Right renal cortex interstitium (tissue), 3 donors: ENCODE data around the gene TMEM18. TPM values are rescaled to one million over a fixed set of nuclear protein-coding genes. Genes with fewer than 3 reads are reported as not detected.
"Not testable (repeated sequence)": the region's sequence is repeated elsewhere in the genome, so short reads cannot be mapped to it uniquely, and the experiment has no call there.

Experiments
- DNase-seq, 3 donors: peaks; one replicate each; pipeline ENCODE4 v3.0.0-alpha.2; 2013; ENCODE audit warnings: low read depth in 3 of 3, low spot score in 2 of 3
- polyA plus RNA-seq, 3 donors: library from polyadenylated mRNA; unstranded; fragments of 120-200 nt; gene quantifications; one replicate each; pipeline ENCODE4 v1.2.1, GENCODE V29; 2013; ENCODE audit not compliant: insufficient read length in 3 of 3

TMEM18 gene
- polyA plus RNA-seq, 3 donors = 59.7 to 60.9 (median 60.7) TPM

DNA sequence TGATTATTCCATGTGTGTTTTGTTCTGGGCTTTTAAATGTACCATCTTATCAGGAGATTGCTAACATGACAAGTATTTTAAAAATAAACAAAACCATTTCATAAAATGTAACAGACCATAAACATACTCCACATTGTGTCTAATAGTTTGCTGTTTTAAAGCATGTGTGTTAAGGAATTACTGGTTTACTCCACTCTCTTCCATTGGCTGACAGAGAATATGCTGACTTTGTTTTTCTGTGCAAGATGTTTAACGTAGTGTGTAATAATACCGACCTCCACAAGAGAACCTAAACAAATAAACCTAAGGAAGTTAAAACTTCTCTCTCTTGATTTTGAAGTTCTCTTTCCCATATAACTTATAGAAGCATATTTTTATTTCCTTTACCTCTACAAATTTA lies 17.0 kb upstream of the TMEM18 start:
- no peak for DNase-seq

GRCh38 chr2:693606-694005 lies 16.4 kb upstream of the TMEM18 start:
- DNase-seq = no peak

DNA sequence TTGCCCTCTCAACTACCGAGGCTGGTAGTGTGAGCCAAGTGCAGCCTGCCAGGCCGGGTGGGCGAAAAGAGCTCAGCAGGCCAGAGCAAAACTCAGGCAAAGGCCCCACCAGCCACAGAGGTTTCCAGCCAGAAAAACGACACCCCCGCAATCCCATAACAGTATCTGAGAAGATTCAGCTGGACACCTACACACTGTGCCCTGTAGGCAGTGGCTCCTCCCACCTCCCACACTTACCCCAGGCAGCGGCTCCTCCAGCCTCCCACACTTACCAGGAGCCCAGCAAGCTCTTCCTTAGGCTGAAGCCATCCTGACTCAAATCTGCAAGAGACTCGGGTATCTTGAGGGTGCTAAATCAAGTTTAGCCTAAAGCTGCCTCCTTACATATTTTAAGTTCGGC lies 15.6 kb upstream of the TMEM18 start:
- no peak for DNase-seq

DNA sequence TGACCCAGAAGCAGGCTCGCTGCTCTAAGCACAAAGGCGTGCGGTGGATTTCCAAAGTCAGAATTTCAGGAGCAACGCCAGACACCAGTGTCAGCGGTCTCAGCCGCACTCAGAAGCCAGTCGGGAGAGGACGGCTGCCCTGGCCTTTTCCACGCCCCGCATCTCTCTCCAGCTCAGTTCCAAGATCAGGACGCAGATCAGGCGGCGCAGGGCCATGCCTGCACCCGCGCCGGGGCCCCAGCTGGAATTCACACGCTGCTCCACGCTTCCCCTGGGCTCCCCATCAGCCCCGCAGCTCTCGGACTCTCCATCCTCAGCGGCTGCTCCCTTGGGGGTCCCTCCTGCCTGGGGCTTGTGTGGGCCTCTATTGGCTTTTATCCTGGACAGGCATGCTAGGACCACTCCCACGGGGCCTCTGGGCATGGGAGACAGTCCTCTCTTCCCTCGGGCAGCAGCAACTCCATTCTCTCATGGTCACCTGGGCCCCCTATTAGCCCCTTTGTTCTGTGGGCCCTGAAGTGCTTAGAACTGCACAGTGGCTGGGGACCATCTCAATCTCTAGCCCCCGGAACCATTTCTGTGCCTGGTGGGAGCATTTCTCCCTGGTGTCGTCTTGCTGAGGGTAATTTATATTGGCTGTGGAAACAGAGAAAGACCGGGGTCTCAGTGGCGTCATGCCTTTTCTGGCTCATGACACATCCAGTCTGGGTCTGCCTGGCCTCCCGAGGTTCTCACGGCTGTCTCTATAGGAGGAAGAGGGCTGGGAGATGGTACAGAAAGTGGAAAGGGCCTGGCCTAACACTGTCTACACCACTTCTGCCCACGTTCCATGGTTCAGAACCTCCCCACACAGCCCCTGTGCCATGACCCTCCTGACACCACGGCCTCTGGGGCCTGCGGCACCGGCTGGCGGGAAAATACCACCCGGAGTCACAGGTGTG lies 14.9 kb upstream of the TMEM18 start:
- no peak for DNase-seq

GRCh38 chr2:690799-691198 lies 13.6 kb upstream of the TMEM18 start:
- DNase-seq = no peak

DNA sequence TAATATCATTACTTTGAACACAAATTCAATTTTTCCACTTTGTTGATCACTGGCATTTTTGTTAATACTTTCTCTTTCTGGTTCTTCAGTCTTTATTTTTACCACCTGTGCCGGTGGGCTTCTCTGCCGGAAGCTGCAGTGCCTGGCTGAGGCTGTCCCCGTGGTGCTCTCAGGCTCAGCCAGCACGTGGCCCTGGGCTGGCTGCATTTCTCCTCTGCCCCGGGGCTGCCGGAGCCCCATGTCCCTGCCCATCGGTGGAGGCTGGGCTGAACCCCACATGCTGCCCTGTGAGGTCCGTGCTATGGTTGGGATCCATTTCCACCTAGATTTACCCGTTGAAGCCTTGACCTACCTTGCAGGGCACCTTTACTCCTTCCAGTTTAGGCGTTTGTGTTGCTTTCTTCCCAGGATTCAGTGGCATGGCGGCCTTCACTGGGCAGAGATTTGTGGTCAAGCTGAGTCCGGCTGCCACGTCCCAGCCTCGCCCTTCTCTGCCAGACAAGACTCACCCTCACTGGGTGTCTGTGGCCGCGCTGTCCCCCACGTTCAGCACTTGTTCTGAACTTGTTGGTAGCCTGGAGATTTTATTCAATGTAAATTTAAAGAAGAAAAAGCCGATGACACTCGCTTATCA lies 12.8 kb upstream of the TMEM18 start:
- no peak for DNase-seq

DNA sequence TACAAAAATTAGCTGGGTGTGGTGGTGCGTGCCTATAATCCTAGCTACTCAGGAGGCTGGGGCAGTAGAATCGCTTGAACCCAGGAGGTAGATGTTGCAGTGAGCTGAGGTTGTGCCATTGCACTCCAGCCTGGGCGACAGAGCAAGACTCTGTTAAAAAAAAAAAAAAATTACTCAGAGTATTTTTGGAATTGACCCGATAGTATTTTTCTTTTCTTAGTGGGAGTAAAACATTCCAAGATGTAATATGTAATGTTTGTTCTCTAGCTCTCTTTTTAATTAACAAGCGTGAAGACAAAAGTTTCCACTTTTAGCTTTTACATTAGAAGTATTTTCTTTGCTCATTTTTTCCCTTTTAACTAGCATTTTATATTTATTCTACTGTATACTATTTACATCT lies 12.0 kb upstream of the TMEM18 start:
- no peak for DNase-seq

GRCh38 chr2:688504-689076 lies 11.4 kb upstream of the TMEM18 start:
- DNase-seq = no peak

DNA sequence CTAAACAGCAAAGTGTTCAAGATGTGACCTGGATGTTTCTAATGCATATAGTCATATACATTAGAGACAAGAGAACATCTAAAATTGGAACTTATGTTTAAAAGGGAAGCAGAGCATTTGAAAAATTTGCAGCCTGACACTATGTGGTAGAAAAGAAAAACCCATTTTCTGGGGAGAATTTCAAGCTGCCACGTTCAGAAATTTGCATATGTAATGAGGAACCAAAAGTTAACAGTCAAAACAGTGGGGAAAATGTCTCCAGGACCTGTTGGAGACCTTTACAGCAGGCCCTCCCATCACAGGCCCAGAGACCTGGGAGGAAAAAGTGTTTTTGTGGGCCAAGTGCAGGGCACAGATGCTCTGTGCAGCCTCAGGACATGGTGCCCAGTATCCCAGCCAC lies 8.2 kb upstream of the TMEM18 start:
- DNase-seq = no peak

GRCh38 chr2:684913-685312 lies 7.7 kb upstream of the TMEM18 start:
- not testable (repeated sequence) for DNase-seq

- no peak for DNase-seq
Measured at GRCh38 chr2:682226-682625, 5.0 kb upstream of the TMEM18 start.

DNA sequence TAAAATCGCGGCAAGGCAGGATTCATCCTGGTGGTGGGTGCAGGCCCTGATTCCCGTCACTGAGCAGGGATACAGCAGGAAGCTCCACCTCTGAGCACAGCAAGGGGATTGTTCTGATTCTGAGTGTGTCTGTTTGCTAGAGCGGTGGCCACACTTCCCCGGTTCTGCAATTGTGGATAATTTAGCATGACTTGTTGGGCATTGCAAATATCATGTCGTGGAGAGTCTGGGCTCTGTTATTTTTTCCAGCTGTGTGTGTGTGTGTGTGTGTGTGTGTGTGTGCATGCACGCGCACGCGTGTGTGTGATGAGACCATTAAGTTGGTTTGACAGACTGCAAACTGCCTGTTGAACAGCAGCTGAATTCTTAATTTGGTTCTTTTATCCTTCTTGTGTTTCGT lies 4.1 kb upstream of the TMEM18 start:
- no peak for DNase-seq

GRCh38 chr2:680496-680895 lies 3.3 kb upstream of the TMEM18 start:
- no peak for DNase-seq

DNA sequence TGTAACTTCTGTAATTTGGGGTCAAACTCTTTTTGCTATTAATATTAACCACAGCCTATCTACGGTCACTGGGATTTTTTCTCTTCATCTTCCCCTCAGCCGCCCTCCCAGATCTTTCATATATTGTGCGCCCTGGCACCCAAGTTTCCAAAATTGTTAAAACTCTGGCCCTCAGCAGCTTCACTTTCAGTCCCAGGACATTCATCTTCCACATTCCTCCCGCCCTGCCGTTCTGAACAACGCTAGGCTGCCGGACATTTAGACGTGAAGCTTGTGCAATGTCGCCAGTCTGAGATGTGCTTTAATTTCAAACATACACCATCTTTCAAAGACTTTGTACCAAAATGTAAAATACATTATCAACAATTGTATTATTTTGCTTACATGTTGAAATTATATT lies 1.8 kb upstream of the TMEM18 start:
- no peak for DNase-seq

DNA sequence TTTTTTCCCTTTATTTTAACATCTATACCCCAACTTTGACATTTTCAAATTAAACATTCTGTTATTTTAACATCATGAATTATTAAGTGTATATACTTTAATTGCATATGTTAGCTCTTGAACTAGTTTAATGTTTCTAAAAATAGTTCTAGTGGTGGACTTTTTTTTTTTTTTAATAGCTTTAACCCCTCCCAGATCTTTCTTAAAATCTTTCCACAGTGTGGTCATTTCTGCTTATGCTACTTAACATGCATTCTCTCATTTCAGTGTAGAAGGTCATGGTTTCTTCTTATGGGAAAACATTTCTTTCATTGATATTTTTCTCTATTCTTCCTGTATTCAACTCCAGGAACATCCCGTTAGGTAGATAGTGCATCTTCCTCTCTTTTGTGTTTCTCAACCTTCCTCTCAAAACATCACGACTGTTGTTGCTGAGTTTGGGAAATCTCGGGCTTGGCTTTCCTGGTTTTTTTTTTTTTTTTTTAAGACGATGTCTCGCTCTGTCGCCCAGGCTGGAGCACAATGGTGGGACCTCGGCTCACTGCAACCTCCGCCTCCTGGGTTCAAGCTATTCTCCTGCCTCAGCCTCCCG lies 849 bp upstream of the TMEM18 start:
- DNase-seq = no peak

GRCh38 chr2:676647-677055 lies 555 bp downstream of the TMEM18 start:
- peak; percentile 85 to 91 (median 91) for DNase-seq

DNA sequence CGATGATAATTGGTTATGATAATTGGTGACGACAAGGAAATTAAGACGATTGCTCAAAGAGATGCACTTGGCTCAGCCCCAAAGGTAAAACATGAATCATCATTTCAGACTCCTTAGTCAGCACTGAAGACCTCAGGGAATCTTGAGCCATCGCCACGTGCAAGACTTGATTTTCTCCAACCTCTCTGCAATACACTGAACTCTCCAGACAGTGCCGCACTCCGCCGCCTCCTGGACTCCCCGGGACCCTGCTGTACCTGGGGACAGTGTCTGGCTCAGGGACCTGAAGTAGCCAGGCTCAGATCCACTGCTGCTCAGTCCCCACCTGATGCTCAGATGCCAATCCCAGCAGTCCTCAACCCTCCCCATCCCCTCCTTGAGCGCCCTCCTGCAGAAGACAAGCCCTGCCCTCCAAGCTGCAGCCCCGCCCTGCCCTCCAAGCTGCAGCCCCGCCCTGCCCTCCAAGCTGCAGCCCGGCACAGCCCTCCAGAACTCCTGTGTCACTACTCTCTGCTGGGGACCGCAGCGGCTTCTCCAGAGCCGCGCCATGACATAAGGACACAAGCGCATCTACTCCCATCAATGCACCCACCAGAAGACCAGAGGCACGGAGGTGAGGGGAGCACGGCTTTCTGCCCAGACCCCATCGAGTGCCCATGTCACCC lies 1.1 kb downstream of the TMEM18 start:
- no peak for DNase-seq

DNA sequence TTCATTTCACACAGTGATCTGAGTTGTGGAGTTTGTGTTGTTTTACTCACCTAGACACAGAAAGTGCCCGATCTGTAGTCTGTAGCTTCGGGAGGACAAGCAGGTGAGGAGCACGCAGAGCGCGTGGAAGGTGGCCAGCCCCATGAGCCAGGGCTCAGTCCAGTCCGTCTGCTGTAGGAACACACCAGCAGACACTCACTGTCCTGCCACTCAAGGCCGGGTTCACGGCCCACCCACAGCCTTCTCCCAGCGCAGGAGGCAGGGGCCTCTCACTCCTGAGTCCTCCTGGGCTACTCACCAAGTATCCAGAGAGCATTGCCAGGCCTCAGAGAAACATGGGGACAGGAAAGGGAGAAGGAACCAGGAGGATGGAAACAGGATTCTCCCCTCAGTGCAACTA lies 1.7 kb downstream of the TMEM18 start:
- DNase-seq = no peak

- no peak for DNase-seq
Measured at GRCh38 chr2:675051-675450, 2.2 kb downstream of the TMEM18 start.

DNA sequence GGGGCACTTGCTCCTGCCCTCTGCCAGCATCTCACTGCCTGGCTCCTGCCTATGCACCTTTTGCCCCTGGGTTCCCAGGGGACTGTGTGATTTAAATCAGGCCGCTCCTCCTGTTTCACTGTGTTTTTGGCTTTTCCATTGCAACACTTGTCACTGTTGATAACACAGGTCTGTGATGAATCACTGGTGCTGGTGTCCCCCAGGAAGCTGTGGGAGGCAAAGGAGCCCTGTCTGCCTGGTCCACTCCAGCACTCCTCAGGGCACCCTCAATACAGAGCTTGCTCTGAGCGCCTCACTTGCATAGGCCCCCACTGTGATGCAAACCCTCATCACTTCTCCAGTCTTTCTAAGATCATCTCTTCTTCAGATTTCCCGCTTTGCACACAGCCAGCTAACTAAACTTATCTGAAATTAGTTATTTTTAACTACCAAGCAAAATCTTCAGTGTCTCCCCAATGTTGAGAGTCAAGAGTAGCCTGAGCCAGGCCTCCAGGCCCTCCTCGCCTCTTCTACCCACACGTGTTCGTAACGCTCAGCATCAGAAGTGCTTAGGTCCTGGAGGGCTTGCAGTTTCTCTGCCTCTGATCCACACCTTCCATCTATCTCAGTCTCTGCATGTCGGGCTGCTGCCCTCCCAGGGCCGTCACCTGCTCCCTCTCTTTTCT lies 2.8 kb downstream of the TMEM18 start:
- no peak for DNase-seq
